GM23338 (cell line): ENCODE data around the gene RILP. TPM values are rescaled to one million over a fixed set of nuclear protein-coding genes. Genes with fewer than 3 reads are reported as not detected.

Experiments used
- ATAC-seq: fragments of 200-7000 bp; cut with Tn5 transposase; 3 replicates; pipeline ENCODE4 v1.9.1; 2020
- DNase-seq: peaks from one replicate; pipeline ENCODE4 v3.0.0-alpha.2; 2015; ENCODE audit warnings: low spot score
- H2AFZ ChIP-seq: fragments of 200-600 bp; sonication (generic); 2 replicates; pipeline ENCODE4 v1.8.0; 2016; ENCODE audit warnings: antibody characterized with exemption, mild to moderate bottlenecking, moderate library complexity
- H3F3A ChIP-seq: fragments of 200-600 bp; sonication (generic); replicated peaks from 2 replicates; pipeline ENCODE4 v1.8.0; 2017; ENCODE audit warnings: antibody characterized with exemption, mixed run types, low read depth
- H3K27ac ChIP-seq: fragments of 200-600 bp; sonication (generic); 2 replicates; pipeline ENCODE4 v1.6.1; 2016; ENCODE audit warnings: low read depth
- H3K27me3 ChIP-seq: fragments of 200-600 bp; sonication (generic); 2 replicates; pipeline ENCODE4 v1.8.0; 2016; ENCODE audit warnings: mild to moderate bottlenecking, mixed run types, moderate library complexity; ENCODE audit not compliant: insufficient read depth
- H3K36me3 ChIP-seq: fragments of 200-600 bp; sonication (generic); 2 replicates; pipeline ENCODE4 v1.8.0; 2016; ENCODE audit warnings: mild to moderate bottlenecking; ENCODE audit not compliant: insufficient read depth
- H3K4me1 ChIP-seq: fragments of 200-600 bp; sonication (generic); 2 replicates; pipeline ENCODE4 v1.8.0; 2016; ENCODE audit warnings: mild to moderate bottlenecking, moderate library complexity; ENCODE audit not compliant: insufficient read depth
- H3K4me2 ChIP-seq: fragments of 200-600 bp; sonication (generic); 2 replicates; pipeline ENCODE4 v1.7.1; 2017; ENCODE audit warnings: mixed run types
- H3K4me3 ChIP-seq: fragments of 200-600 bp; sonication (generic); 2 replicates; pipeline ENCODE4 v1.6.1; 2016; ENCODE audit warnings: mixed run types
- H3K79me2 ChIP-seq: fragments of 200-600 bp; sonication (generic); replicated peaks from 2 replicates; pipeline ENCODE4 v1.8.0; 2017; ENCODE audit warnings: mild to moderate bottlenecking; ENCODE audit not compliant: insufficient read depth
- H3K9me2 ChIP-seq: fragments of 200-600 bp; sonication (generic); 2 replicates; pipeline ENCODE4 v1.8.0; 2017; ENCODE audit not compliant: insufficient read depth
- H4K20me1 ChIP-seq: fragments of 200-600 bp; sonication (generic); replicated peaks from 2 replicates; pipeline ENCODE4 v1.8.0; 2017; ENCODE audit warnings: mild to moderate bottlenecking; ENCODE audit not compliant: insufficient read depth
- H3K27ac Mint-ChIP-seq: 2 replicates; pipeline ENCODE4 v1.8.0; 2020; ENCODE audit warnings: inconsistent platforms, mild to moderate bottlenecking, moderate library complexity, mixed read lengths
- H3K27me3 Mint-ChIP-seq: 3 replicates; pipeline ENCODE4 v1.8.0; 2022; ENCODE audit warnings: low read depth, mild to moderate bottlenecking, moderate library complexity, mixed read lengths, inconsistent platforms; ENCODE audit not compliant: insufficient read depth, poor library complexity
- H3K36me3 Mint-ChIP-seq: 3 replicates; pipeline ENCODE4 v1.8.0; 2021; ENCODE audit warnings: low read depth, mild to moderate bottlenecking, inconsistent platforms, moderate library complexity, mixed read lengths
- H3K4me1 Mint-ChIP-seq: 3 replicates; pipeline ENCODE4 v1.8.0; 2020; ENCODE audit warnings: mild to moderate bottlenecking, inconsistent platforms, mixed read lengths
- H3K4me3 Mint-ChIP-seq: 3 replicates; pipeline ENCODE4 v1.8.0; 2021; ENCODE audit warnings: moderate library complexity, mild to moderate bottlenecking, inconsistent platforms, mixed read lengths
- H3K9me3 Mint-ChIP-seq: 3 replicates; pipeline ENCODE4 v1.8.0; 2020; ENCODE audit warnings: moderate library complexity, mild to moderate bottlenecking, inconsistent platforms, mixed read lengths
- CREB1 ChIP-seq: fragments of 250-450 bp; sonication (Bioruptor Pico); IDR thresholded peaks from 2 replicates; pipeline ENCODE4 v1.5.0; 2020; ENCODE audit warnings: low read depth, mild to moderate bottlenecking, moderate library complexity
- CTCF ChIP-seq, 2 experiments: fragments of 200-600 bp in 1 of 2; sonication (generic) in 1 of 2; conservative IDR thresholded peaks; 2 replicates each; pipeline versions ENCODE4 v1.5.1 to v1.6.1; 2016 to 2017; ENCODE audit warnings: antibody characterized with exemption in 2 of 2, low read depth in 2 of 2, mild to moderate bottlenecking in 2 of 2, moderate library complexity in 1 of 2
- ETS1 ChIP-seq: IDR thresholded peaks from 2 replicates; pipeline ENCODE4 v1.6.1; 2016; ENCODE audit warnings: antibody characterized with exemption
- EZH2 ChIP-seq: fragments of 200-600 bp; sonication (generic); IDR thresholded peaks from one replicate; pipeline ENCODE4 v1.8.0; 2017; ENCODE audit warnings: antibody characterized with exemption, mild to moderate bottlenecking, low read depth; ENCODE audit not compliant: unreplicated experiment
- EZH2phosphoT487 ChIP-seq: fragments of 200-600 bp; sonication (generic); IDR thresholded peaks from one replicate; pipeline ENCODE4 v1.8.1; 2018; ENCODE audit warnings: antibody characterized with exemption; ENCODE audit not compliant: unreplicated experiment
- JUNB ChIP-seq: IDR thresholded peaks from one replicate; pipeline ENCODE4 v1.6.1; 2016; ENCODE audit warnings: antibody characterized with exemption; ENCODE audit not compliant: unreplicated experiment
- NANOG ChIP-seq: IDR thresholded peaks from 2 replicates; pipeline ENCODE4 v1.6.1; 2016; ENCODE audit warnings: antibody characterized with exemption, borderline replicate concordance
- POLR2AphosphoS5 ChIP-seq: IDR thresholded peaks from 2 replicates; pipeline ENCODE4 v1.6.1; 2016; ENCODE audit warnings: antibody characterized with exemption, low read depth
- REST ChIP-seq: IDR thresholded peaks from one replicate; pipeline ENCODE4 v1.6.1; 2018; ENCODE audit warnings: antibody characterized with exemption; ENCODE audit not compliant: unreplicated experiment
- STAT1 ChIP-seq: IDR thresholded peaks from one replicate; pipeline ENCODE4 v1.6.1; 2016; ENCODE audit warnings: antibody characterized with exemption; ENCODE audit not compliant: unreplicated experiment
- ZNF114 ChIP-seq: fragments of 250-450 bp; sonication (Bioruptor Pico); IDR thresholded peaks from 2 replicates; pipeline ENCODE4 v1.5.0; 2020; ENCODE audit warnings: mild to moderate bottlenecking, moderate library complexity
- ZNF331 ChIP-seq: fragments of 250-450 bp; sonication (Bioruptor Pico); IDR thresholded peaks from 2 replicates; pipeline ENCODE4 v1.5.0; 2020; ENCODE audit warnings: low read depth, mild to moderate bottlenecking, moderate library complexity
- ZNF462 ChIP-seq: fragments of 250-450 bp; sonication (Bioruptor Pico); IDR thresholded peaks from 2 replicates; pipeline ENCODE4 v1.5.0; 2020; ENCODE audit warnings: mild to moderate bottlenecking, moderate library complexity
- polyA plus RNA-seq: library from polyadenylated mRNA; unstranded; fragments of >200 nt; fragmentation: Nextera tagmentation; extraction: Ambion mirVana; gene quantifications from 2 replicates; pipeline ENCODE4 v1.2.1, GENCODE V29; 2016
- total RNA-seq: library from RNA; depleted of rRNA; stranded (reverse); fragments of >200 nt; shearing (Covaris generic); gene quantifications from 2 replicates; pipeline ENCODE4 v1.2.3, GENCODE V29; 2014

The RILP gene
- total and polyA plus RNA-seq, 2 experiments from 2014 or later, result 9.2 to 10.8 TPM

GRCh38 chr17:1597861-1598342 is 51.8 kb downstream of the RILP start:
- Histone ChIP-seq H3K4me3 (no peak overlapping the region), H3K9me2 (no peaks in the 10 kb centered on the region), H4K20me1 (no peaks in the 10 kb centered on the region), H3K36me3 (no peaks in the 10 kb centered on the region), H3F3A (no peaks in the 10 kb centered on the region; the same call in 1 of the 2 replicates), H3K4me2 (no peak overlapping the region), H3K79me2 (no peaks in the 10 kb centered on the region), H3K27me3 (no peaks in the 10 kb centered on the region), H2AFZ (no peak overlapping the region), H3K27ac (no peak overlapping the region), H3K4me1 (no peaks in the 10 kb centered on the region; the same call in 1 of the 2 replicates)
- DNase-seq (peak; percentile 3), ATAC-seq (no peak)
- Mint-ChIP-seq H3K27ac (no peak overlapping the region; the same call in 1 of the 2 replicates), H3K9me3 (peaks cover 10% of the 10 kb centered on the region), H3K4me3 (no peak overlapping the region), H3K4me1 (peaks cover 2% of the 10 kb centered on the region; the same call in 1 of the 3 replicates), H3K36me3 (peaks cover 12% of the 10 kb centered on the region; the same call in 2 of the 3 replicates), H3K27me3 (peaks cover 7% of the 10 kb centered on the region)
- TF ChIP-seq REST (no peak), ZNF331 (CRISPR knock-in tag) (no peak), ETS1 (no peak), ZNF462 (CRISPR knock-in tag) (no peak), EZH2phosphoT487 (no peak), CTCF (conservative IDR thresholded peaks at IDR 0.05; ENCODE audit: low read depth in 2 of 2) (no peak), CREB1 (CRISPR knock-in tag) (no peak), STAT1 (no peak), EZH2 (no peak), POLR2AphosphoS5 (no peak), NANOG (no peak), JUNB (no peak), ZNF114 (CRISPR knock-in tag) (no peak)
